Lower leg skin (tissue), 3 donors: ENCODE data around the gene PIF1.

Source experiments
- CTCF ChIP-seq, 3 donors: fragments of 450-650 bp; IDR thresholded peaks; one replicate each; pipeline ENCODE4 v1.5.1; 2016; ENCODE audit warnings: antibody characterized with exemption in 3 of 3, mild to moderate bottlenecking in 3 of 3, moderate library complexity in 2 of 3
- POLR2A ChIP-seq, 2 donors: fragments of 450-650 bp; IDR thresholded peaks; one replicate each; pipeline ENCODE4 v1.6.1; 2016 to 2017; ENCODE audit warnings: antibody characterized with exemption in 2 of 2, mild to moderate bottlenecking in 1 of 2, moderate library complexity in 1 of 2

- TF ChIP-seq CTCF (IDR thresholded peaks at IDR 0.05), result no peak
- TF ChIP-seq POLR2A (IDR thresholded peaks at IDR 0.05), result no peak
These were observed 28.6 kb upstream of the PIF1 start for GRCh38 chr15:64854041-64854440.
